HL-60/S4 treated with retinoic acid at 250 ng/mL for 4 days and 3 days (cell line): Measurements from ENCODE around the gene LRBA.

Experiments
- in situ Hi-C: fragments of 300-500 bp; cut with MboI; formaldehyde crosslinking; loops from 2 replicates; pipeline ENCODE4 v1.7.0; 2022; ENCODE audit warnings: low sequenced_read_pairs

The LRBA gene

GRCh38 chr4:150820409-150820808 is 194.7 kb downstream of the LRBA start:
- in situ Hi-C loops, result no loop called here

GRCh38 chr4:150818661-150819060 is 196.4 kb downstream of the LRBA start:
- in situ Hi-C loops, result no loop called here

- in situ Hi-C loops, result no loop called here
These were observed 197.1 kb downstream of the LRBA start for GRCh38 chr4:150817804-150818528.

- in situ Hi-C loops, result no loop called here
These were observed 198.1 kb downstream of the LRBA start for GRCh38 chr4:150817017-150817416.

GRCh38 chr4:150816491-150816890 is 198.6 kb downstream of the LRBA start:
- in situ Hi-C loops, result no loop called here

GRCh38 chr4:150814873-150815272 is 200.2 kb downstream of the LRBA start:
- in situ Hi-C loops, result no loop called here

GRCh38 chr4:150805183-150806025 is 209.7 kb downstream of the LRBA start:
- in situ Hi-C loops, result no loop called here

GRCh38 chr4:150801833-150802232 is 213.3 kb downstream of the LRBA start:
- in situ Hi-C loops, result no loop called here

- in situ Hi-C loops, result no loop called here
These were observed 215.9 kb downstream of the LRBA start for GRCh38 chr4:150799207-150799606.

- in situ Hi-C loops, result no loop called here
These were observed 220.4 kb downstream of the LRBA start for GRCh38 chr4:150794706-150795105.

- in situ Hi-C loops, result no loop called here
These were observed 225.2 kb downstream of the LRBA start for GRCh38 chr4:150789864-150790263.

- in situ Hi-C loops, result no loop called here
These were observed 230.1 kb downstream of the LRBA start for GRCh38 chr4:150784939-150785338.

- in situ Hi-C loops, result no loop called here
These were observed 230.8 kb downstream of the LRBA start for GRCh38 chr4:150784305-150784704.

GRCh38 chr4:150782921-150783320 is 232.2 kb downstream of the LRBA start:
- in situ Hi-C loops, result no loop called here

GRCh38 chr4:150782311-150782710 is 232.8 kb downstream of the LRBA start:
- in situ Hi-C loops, result no loop called here

GRCh38 chr4:150781191-150781590 is 233.9 kb downstream of the LRBA start:
- in situ Hi-C loops, result no loop called here

- in situ Hi-C loops, result no loop called here
These were observed 235.4 kb downstream of the LRBA start for GRCh38 chr4:150779707-150780106.

GRCh38 chr4:150773729-150774449 is 241.2 kb downstream of the LRBA start:
- in situ Hi-C loops, result no loop called here

- in situ Hi-C loops, result no loop called here
These were observed 242.1 kb downstream of the LRBA start for GRCh38 chr4:150773032-150773431.

- in situ Hi-C loops, result no loop called here
These were observed 243.7 kb downstream of the LRBA start for GRCh38 chr4:150771382-150771781.

GRCh38 chr4:150769845-150770244 is 245.2 kb downstream of the LRBA start:
- in situ Hi-C loops, result no loop called here

GRCh38 chr4:150769248-150769647 is 245.8 kb downstream of the LRBA start:
- in situ Hi-C loops, result no loop called here
